IMR-90 (cell line): ENCODE data around the gene SNRPA1. TPM values are rescaled to one million over a fixed set of nuclear protein-coding genes. Genes with fewer than 3 reads are reported as not detected.

Experiments used
- ATAC-seq: fragments of 200-7000 bp; cut with Tn5 transposase; 2 replicates; pipeline ENCODE4 v1.9.1; 2020; ENCODE audit warnings: low read depth, mild to moderate bottlenecking, moderate library complexity
- BruUV-seq: library from RNA; stranded (reverse); fragments of 400-500 nt; replicated peaks from 2 replicates; lab custom pipeline; 2021; lab: Mats Ljungman, UMichigan
- CTCF ChIA-PET: fragments of 300-600 bp; formaldehyde crosslinking; extraction: SDS; loops from one replicate; lab custom pipeline; 2021; ENCODE audit warnings: antibody characterized with exemption; lab: Yijun Ruan, JAX
- POLR2A ChIA-PET: fragments of 300-600 bp; sonication (Branson Sonifier 250); formaldehyde crosslinking; loops from one replicate; lab custom pipeline; 2022; ENCODE audit warnings: antibody characterized with exemption; ENCODE audit not compliant: unreplicated experiment; lab: Charles Lee
- DNase-seq: peaks from one replicate; pipeline ENCODE4 v3.0.0; 2013
- H2AFZ ChIP-seq: replicated peaks from 2 replicates; pipeline ENCODE3; 2013; ENCODE audit warnings: low read length, mild to moderate bottlenecking; ENCODE audit not compliant: poor library complexity
- H2AK5ac ChIP-seq: 2 replicates; pipeline ENCODE4 v1.6.1; 2013; ENCODE audit warnings: low read depth, low read length, inconsistent platforms
- H2AK9ac ChIP-seq: replicated peaks from 2 replicates; pipeline ENCODE3; 2013; ENCODE audit warnings: mild to moderate bottlenecking, low read depth, low read length, moderate library complexity; ENCODE audit not compliant: poor library complexity
- H2BK120ac ChIP-seq: 2 replicates; pipeline ENCODE4 v1.6.1; 2013; ENCODE audit warnings: low read depth, low read length, inconsistent platforms
- H2BK15ac ChIP-seq: 3 replicates; pipeline ENCODE4 v1.6.1; 2013; ENCODE audit warnings: low read depth, low read length, inconsistent platforms
- H2BK20ac ChIP-seq: 2 replicates; pipeline ENCODE4 v1.6.1; 2013; ENCODE audit warnings: low read depth, mild to moderate bottlenecking, inconsistent platforms, low read length, moderate library complexity
- H2BK5ac ChIP-seq: 2 replicates; pipeline ENCODE4 v1.6.1; 2013; ENCODE audit warnings: mild to moderate bottlenecking, low read depth, low read length, inconsistent platforms; ENCODE audit not compliant: poor library complexity, severe bottlenecking
- H3K14ac ChIP-seq: replicated peaks from 2 replicates; pipeline ENCODE4 v1.6.1; 2013; ENCODE audit warnings: low read depth, low read length, inconsistent platforms
- H3K18ac ChIP-seq: 2 replicates; pipeline ENCODE4 v1.6.1; 2013; ENCODE audit warnings: low read depth, low read length, control low read depth
- H3K23ac ChIP-seq: 2 replicates; pipeline ENCODE4 v1.6.1; 2013; ENCODE audit warnings: low read depth, low read length, inconsistent platforms
- H3K27ac ChIP-seq: 2 replicates; pipeline ENCODE4 v1.5.1; 2013; ENCODE audit warnings: mild to moderate bottlenecking, control low read depth, low read length; ENCODE audit not compliant: insufficient read depth
- H3K27me3 ChIP-seq: 2 replicates; pipeline ENCODE4 v1.6.1; 2013; ENCODE audit warnings: low read length; ENCODE audit not compliant: control insufficient read depth, insufficient read depth
- H3K36me3 ChIP-seq: 2 replicates; pipeline ENCODE4 v1.6.1; 2013; ENCODE audit warnings: low read length, mixed read lengths; ENCODE audit not compliant: control insufficient read depth, insufficient read depth
- H3K4ac ChIP-seq: 2 replicates; pipeline ENCODE4 v1.6.1; 2013; ENCODE audit warnings: low read depth, low read length, inconsistent platforms
- H3K4me1 ChIP-seq: 2 replicates; pipeline ENCODE4 v1.6.1; 2013; ENCODE audit warnings: low read length, mixed read lengths; ENCODE audit not compliant: control insufficient read depth, insufficient read depth
- H3K4me2 ChIP-seq: 2 replicates; pipeline ENCODE4 v1.6.1; 2013; ENCODE audit warnings: low read depth, mild to moderate bottlenecking, control low read depth, low read length, moderate library complexity
- H3K4me3 ChIP-seq: 2 replicates; pipeline ENCODE4 v1.5.1; 2013; ENCODE audit warnings: low read depth, mild to moderate bottlenecking, control low read depth, low read length, moderate library complexity; ENCODE audit not compliant: insufficient read depth
- H3K56ac ChIP-seq: 2 replicates; pipeline ENCODE4 v1.6.1; 2013; ENCODE audit warnings: low read length, inconsistent platforms; ENCODE audit not compliant: insufficient read depth; ENCODE audit errors: extremely low read depth
- H3K79me1 ChIP-seq, 2 experiments: 2 replicates each; pipeline ENCODE4 v1.6.1; 2013; ENCODE audit warnings: low read length in 2 of 2, inconsistent platforms in 1 of 2, low read depth in 1 of 2
- H3K9ac ChIP-seq: 2 replicates; pipeline ENCODE4 v1.6.1; 2013; ENCODE audit warnings: low read depth, low read length, control low read depth
- H3K9me1 ChIP-seq: 2 replicates; pipeline ENCODE4 v1.6.1; 2013; ENCODE audit warnings: low read length, inconsistent platforms; ENCODE audit not compliant: insufficient read depth
- H3K9me3 ChIP-seq: 2 replicates; pipeline ENCODE4 v1.6.1; 2013; ENCODE audit warnings: low read length; ENCODE audit not compliant: control insufficient read depth, insufficient read depth
- H4K20me1 ChIP-seq: 2 replicates; pipeline ENCODE4 v1.6.1; 2013; ENCODE audit warnings: low read length, inconsistent platforms; ENCODE audit not compliant: insufficient read depth
- H4K5ac ChIP-seq: 2 replicates; pipeline ENCODE4 v1.6.1; 2013; ENCODE audit warnings: mild to moderate bottlenecking, low read depth, low read length, control low read depth
- H4K8ac ChIP-seq, 2 experiments: 2 replicates each; pipeline ENCODE4 v1.6.1; 2013; ENCODE audit warnings: low read depth in 2 of 2, low read length in 2 of 2, control low read depth in 1 of 2, inconsistent platforms in 1 of 2
- H4K91ac ChIP-seq: 2 replicates; pipeline ENCODE4 v1.6.1; 2013; ENCODE audit warnings: low read depth, low read length, inconsistent platforms; ENCODE audit not compliant: insufficient read depth
- BHLHE40 ChIP-seq: fragments of 150-350 bp; IDR thresholded peaks from 2 replicates; pipeline ENCODE4 v1.6.1; 2016; ENCODE audit warnings: mild to moderate bottlenecking, low read depth, low read length
- CEBPB ChIP-seq: IDR thresholded peaks from 2 replicates; pipeline ENCODE4 v1.6.1; 2012; ENCODE audit warnings: low read depth, low read length, improper control_type of control experiment
- CHD1 ChIP-seq: IDR thresholded peaks from 2 replicates; pipeline ENCODE4 v1.6.1; 2012; ENCODE audit warnings: low read depth, low read length, improper control_type of control experiment
- FOS ChIP-seq: fragments of 150-350 bp; IDR thresholded peaks from 2 replicates; pipeline ENCODE4 v1.6.1; 2016; ENCODE audit warnings: low read depth, low read length
- MAFK ChIP-seq: IDR thresholded peaks from 2 replicates; pipeline ENCODE4 v1.6.1; 2012; ENCODE audit warnings: low read depth, low read length, improper control_type of control experiment
- MAZ ChIP-seq: IDR thresholded peaks from 2 replicates; pipeline ENCODE4 v1.6.1; 2012; ENCODE audit warnings: low read depth, mild to moderate bottlenecking, low read length, improper control_type of control experiment, moderate library complexity, borderline replicate concordance
- MXI1 ChIP-seq: IDR thresholded peaks from 2 replicates; pipeline ENCODE4 v1.6.1; 2012; ENCODE audit warnings: low read depth, mild to moderate bottlenecking, low read length, moderate library complexity, borderline replicate concordance
- NFE2L2 ChIP-seq: fragments of 150-350 bp; IDR thresholded peaks from 2 replicates; pipeline ENCODE4 v1.6.1; 2016; ENCODE audit warnings: low read depth, mild to moderate bottlenecking, low read length
- POLR2A ChIP-seq: IDR thresholded peaks from 2 replicates; pipeline ENCODE4 v1.6.1; 2012; ENCODE audit warnings: mild to moderate bottlenecking, low read depth, low read length
- RCOR1 ChIP-seq: IDR thresholded peaks from 2 replicates; pipeline ENCODE4 v1.6.1; 2012; ENCODE audit warnings: mild to moderate bottlenecking, low read length, improper control_type of control experiment; ENCODE audit not compliant: insufficient replicate concordance
- RFX5 ChIP-seq: IDR thresholded peaks from 2 replicates; pipeline ENCODE4 v1.8.0; 2012; ENCODE audit warnings: low read depth, mild to moderate bottlenecking, low read length, moderate library complexity
- SMC3 ChIP-seq: fragments of 150-350 bp; IDR thresholded peaks from 2 replicates; pipeline ENCODE4 v1.6.1; 2016; ENCODE audit warnings: low read depth, mild to moderate bottlenecking, antibody characterized with exemption, low read length, moderate library complexity
- USF2 ChIP-seq: fragments of 150-350 bp; IDR thresholded peaks from 2 replicates; pipeline ENCODE4 v1.6.1; 2017; ENCODE audit warnings: mild to moderate bottlenecking, antibody characterized with exemption, low read length, low read depth
- WGBS, 2 experiments: methylation state at CpG; one replicate each; pipeline versions ENCODE4 v1.1.5 to v1.1.7; 2013; ENCODE audit warnings: missing lambda C conversion rate in 2 of 2; ENCODE audit not compliant: insufficient read length in 1 of 2; ENCODE audit errors: extremely low coverage in 2 of 2; 5-methylcytosine and 5-hydroxymethylcytosine counted together
- dilution Hi-C: fragments of 300-500 bp; cut with HindIII; formaldehyde crosslinking; loops from one replicate; pipeline ENCODE4 v1.14.3; 2018; ENCODE audit warnings: low sequenced_read_pairs; ENCODE audit not compliant: unreplicated experiment
- in situ Hi-C: fragments of 300-500 bp; cut with MboI; formaldehyde crosslinking; loops from 3 replicates; pipeline ENCODE4 v1.14.3; 2019; ENCODE audit warnings: low sequenced_read_pairs, inconsistent platforms, mixed read lengths
- intact Hi-C: fragments of 100-400 bp; cut with micrococcal nuclease; formaldehyde crosslinking; loops from 2 replicates; pipeline ENCODE4 v1.10.0; 2022
- polyA plus RNA-seq, 3 experiments: library from polyadenylated mRNA; depleted of rRNA; stranded (reverse); fragments of >200 nt; gene quantifications; 2 replicates each; pipeline ENCODE4 v1.2.3, GENCODE V29; 2012; ENCODE audit warnings: low replicate concordance in 1 of 3
- total RNA-seq: library from RNA; depleted of rRNA; stranded (reverse); fragments of >200 nt; gene quantifications from 2 replicates; pipeline ENCODE4 v1.2.3, GENCODE V29; 2012
- TF ChIP-seq, protein P1 (sequence below): conservative IDR thresholded peaks from 2 replicates; pipeline ENCODE4 v1.5.1; 2012; ENCODE audit warnings: mild to moderate bottlenecking, low read depth, low read length, improper control_type of control experiment
- TF ChIP-seq, protein P2 (sequence below): fragments of 150-350 bp; IDR thresholded peaks from 2 replicates; pipeline ENCODE4 v1.6.1; 2016; ENCODE audit warnings: low read depth, mild to moderate bottlenecking, low read length, moderate library complexity, borderline replicate concordance

Gene SNRPA1
- total and polyA plus RNA-seq, 2 of the 4 experiments (the other 2 are of a cell fraction): 37.1 to 79.9 TPM

DNA sequence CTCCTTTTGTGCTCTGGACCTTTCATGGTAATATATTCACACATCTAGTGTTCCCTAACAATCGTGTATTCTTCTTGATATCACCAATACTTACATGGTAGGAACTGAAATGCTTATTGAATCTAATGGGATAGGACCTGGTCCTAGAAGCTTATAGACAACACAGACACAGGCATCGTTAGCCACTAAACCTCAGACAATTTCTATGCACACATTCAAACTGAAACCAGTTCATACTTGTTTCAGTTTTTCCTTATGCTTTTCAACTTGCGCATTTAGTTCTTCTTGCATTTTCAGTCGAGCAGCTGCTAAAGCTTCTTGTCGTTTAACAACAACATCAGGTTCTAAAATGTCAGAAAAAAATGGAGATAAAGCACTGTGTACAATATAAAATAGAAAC is 20.0 kb downstream of the SNRPA1 start:
- in situ Hi-C loops: no loop called here
- no TSS peak for BruUV-seq
- Histone ChIP-seq H2BK5ac (no peak overlapping the region), H3K27ac (no peak overlapping the region), H2BK15ac (no peak overlapping the region), H3K23ac (no peak overlapping the region; the same call in 1 of the 2 replicates), H2BK120ac (no peak overlapping the region), H4K20me1 (peaks cover 16% of the 10 kb centered on the region; the same call in 1 of the 2 replicates), H3K9ac (no peak overlapping the region), H3K27me3 (no peaks in the 10 kb centered on the region), H3K9me1 (peaks cover 7% of the 10 kb centered on the region; the same call in 1 of the 2 replicates), H4K5ac (no peak overlapping the region), H3K9me3 (no peaks in the 10 kb centered on the region), H2AFZ (no peak overlapping the region), H4K8ac (no peak overlapping the region), H2BK20ac (no peak overlapping the region), H2AK9ac (no peak overlapping the region), H3K18ac (no peak overlapping the region), H3K4me2 (no peak overlapping the region), H3K4ac (no peak overlapping the region), H4K91ac (no peak overlapping the region), H3K14ac (no peak overlapping the region), H3K4me3 (no peak overlapping the region), H3K79me1 (peaks cover 35 to 56% of the 10 kb centered on the region in 2 experiments), H3K4me1 (0 out of 2 replicates have a peak, but pooled peaks cover 2% of the 10 kb centered on the region), H2AK5ac (no peak overlapping the region), H3K56ac (no peak overlapping the region), H3K36me3 (peaks cover 44% of the 10 kb centered on the region)
- DNase-seq: no peak
- dilution Hi-C loops: no loop called here
- CTCF ChIA-PET: interaction anchor here (0.6 kb wide), 1 partner anchor 14 kb away, joined by 4 read pairs; no protein-coding TSS in a partner anchor
- TF ChIP-seq MXI1 (no peak), RCOR1 (no peak), SMC3 (no peak), MAFK (no peak), NFE2L2 (no peak), CHD1 (no peak), BHLHE40 (no peak), FOS (no peak), POLR2A (no peak), CEBPB (no peak), USF2 (no peak), MAZ (no peak), RFX5 (no peak)
- TF ChIP-seq, protein P1, sequence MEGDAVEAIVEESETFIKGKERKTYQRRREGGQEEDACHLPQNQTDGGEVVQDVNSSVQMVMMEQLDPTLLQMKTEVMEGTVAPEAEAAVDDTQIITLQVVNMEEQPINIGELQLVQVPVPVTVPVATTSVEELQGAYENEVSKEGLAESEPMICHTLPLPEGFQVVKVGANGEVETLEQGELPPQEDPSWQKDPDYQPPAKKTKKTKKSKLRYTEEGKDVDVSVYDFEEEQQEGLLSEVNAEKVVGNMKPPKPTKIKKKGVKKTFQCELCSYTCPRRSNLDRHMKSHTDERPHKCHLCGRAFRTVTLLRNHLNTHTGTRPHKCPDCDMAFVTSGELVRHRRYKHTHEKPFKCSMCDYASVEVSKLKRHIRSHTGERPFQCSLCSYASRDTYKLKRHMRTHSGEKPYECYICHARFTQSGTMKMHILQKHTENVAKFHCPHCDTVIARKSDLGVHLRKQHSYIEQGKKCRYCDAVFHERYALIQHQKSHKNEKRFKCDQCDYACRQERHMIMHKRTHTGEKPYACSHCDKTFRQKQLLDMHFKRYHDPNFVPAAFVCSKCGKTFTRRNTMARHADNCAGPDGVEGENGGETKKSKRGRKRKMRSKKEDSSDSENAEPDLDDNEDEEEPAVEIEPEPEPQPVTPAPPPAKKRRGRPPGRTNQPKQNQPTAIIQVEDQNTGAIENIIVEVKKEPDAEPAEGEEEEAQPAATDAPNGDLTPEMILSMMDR: no peak
- TF ChIP-seq, protein P2, sequence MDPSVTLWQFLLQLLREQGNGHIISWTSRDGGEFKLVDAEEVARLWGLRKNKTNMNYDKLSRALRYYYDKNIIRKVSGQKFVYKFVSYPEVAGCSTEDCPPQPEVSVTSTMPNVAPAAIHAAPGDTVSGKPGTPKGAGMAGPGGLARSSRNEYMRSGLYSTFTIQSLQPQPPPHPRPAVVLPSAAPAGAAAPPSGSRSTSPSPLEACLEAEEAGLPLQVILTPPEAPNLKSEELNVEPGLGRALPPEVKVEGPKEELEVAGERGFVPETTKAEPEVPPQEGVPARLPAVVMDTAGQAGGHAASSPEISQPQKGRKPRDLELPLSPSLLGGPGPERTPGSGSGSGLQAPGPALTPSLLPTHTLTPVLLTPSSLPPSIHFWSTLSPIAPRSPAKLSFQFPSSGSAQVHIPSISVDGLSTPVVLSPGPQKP: no peak
- 88% methylated on average over 1 of the region's 5 CpGs; no CpG with 5 or more reads in 1 of the 2 experiments for WGBS, 2 experiments
- ATAC-seq: no peak
- intact Hi-C loops: no loop called here
- POLR2A ChIA-PET: no interaction called here
